DOHH2 (cell line): ENCODE data around the gene ECPAS.
A peak's percentile ranks its signal among the peaks of the same experiment; 100 is the strongest.

Experiments used
- H3F3A ChIP-seq: fragments of 200-600 bp; sonication (generic), shearing (Covaris generic); 2 replicates; pipeline ENCODE4 v1.6.0; 2016; ENCODE audit warnings: antibody characterized with exemption, mild to moderate bottlenecking; ENCODE audit not compliant: control insufficient read depth, insufficient read depth
- H3K27ac ChIP-seq: fragments of 200-600 bp; sonication (generic); 2 replicates; pipeline ENCODE4 v1.5.1; 2014; ENCODE audit warnings: low read depth, mild to moderate bottlenecking, low read length, moderate library complexity
- H3K27me3 ChIP-seq: fragments of 200-600 bp; sonication (generic); 2 replicates; pipeline ENCODE4 v1.6.1; 2014; ENCODE audit warnings: mild to moderate bottlenecking, low read length, mixed read lengths; ENCODE audit not compliant: control insufficient read depth
- H3K36me3 ChIP-seq: fragments of 200-600 bp; sonication (generic); 2 replicates; pipeline ENCODE4 v1.6.1; 2014; ENCODE audit warnings: mild to moderate bottlenecking, low read length, moderate library complexity, mixed read lengths; ENCODE audit not compliant: control insufficient read depth
- H3K4me1 ChIP-seq: fragments of 200-600 bp; sonication (generic); 2 replicates; pipeline ENCODE4 v1.6.1; 2014; ENCODE audit warnings: mild to moderate bottlenecking, low read length, mixed read lengths; ENCODE audit not compliant: control insufficient read depth
- H3K4me2 ChIP-seq: fragments of 200-600 bp; sonication (generic); 2 replicates; pipeline ENCODE4 v1.6.0; 2014; ENCODE audit warnings: mild to moderate bottlenecking, low read length, moderate library complexity
- H3K4me3 ChIP-seq: fragments of 200-600 bp; sonication (generic); 2 replicates; pipeline ENCODE4 v1.5.1; 2014; ENCODE audit warnings: mild to moderate bottlenecking, low read length, mixed read lengths
- H3K79me2 ChIP-seq: fragments of 200-600 bp; sonication (generic); 2 replicates; pipeline ENCODE4 v1.6.1; 2014; ENCODE audit warnings: mild to moderate bottlenecking, low read length, mixed read lengths; ENCODE audit not compliant: control insufficient read depth
- H3K9me2 ChIP-seq: fragments of 200-600 bp; sonication (generic); replicated peaks from 2 replicates; pipeline ENCODE4 v1.6.1; 2014; ENCODE audit warnings: mild to moderate bottlenecking, low read length, mixed read lengths; ENCODE audit not compliant: control insufficient read depth
- H3K9me3 ChIP-seq: fragments of 200-600 bp; sonication (generic); 2 replicates; pipeline ENCODE4 v1.6.1; 2014; ENCODE audit warnings: antibody characterized with exemption, low read length, mixed read lengths; ENCODE audit not compliant: control insufficient read depth, insufficient read depth
- H4K20me1 ChIP-seq: fragments of 200-600 bp; sonication (generic); 2 replicates; pipeline ENCODE4 v1.6.0; 2014; ENCODE audit warnings: low read depth, mild to moderate bottlenecking, antibody characterized with exemption, low read length, moderate library complexity; ENCODE audit not compliant: control insufficient read depth, insufficient read depth
- CTCF ChIP-seq: fragments of 200-600 bp; sonication (generic); IDR thresholded peaks from one replicate; pipeline ENCODE4 v1.5.1; 2014; ENCODE audit warnings: antibody characterized with exemption, mild to moderate bottlenecking, low read depth, low read length; ENCODE audit not compliant: poor library complexity, severe bottlenecking
- EZH2phosphoT487 ChIP-seq: fragments of 200-600 bp; sonication (generic); IDR thresholded peaks from 2 replicates; pipeline ENCODE4 v1.6.1; 2017; ENCODE audit warnings: borderline replicate concordance, mild to moderate bottlenecking, antibody characterized with exemption, low read length, moderate library complexity, mixed read lengths

Gene ECPAS

GRCh38 chr9:111484572-111484894 is 350 bp upstream of the ECPAS start:
- Histone ChIP-seq H3K79me2 (peaks cover 45% of the 10 kb centered on the region), H3K4me2 (peak overlapping the region; percentile 92), H3F3A (peaks cover 5% of the 10 kb centered on the region; the same call in 1 of the 2 replicates), H3K4me1 (peaks cover 21% of the 10 kb centered on the region), H3K36me3 (peaks cover 3% of the 10 kb centered on the region; the same call in 1 of the 2 replicates), H3K4me3 (peak overlapping the region; percentile 95), H3K9me3 (no peaks in the 10 kb centered on the region), H3K27ac (peak overlapping the region; percentile 73), H3K9me2 (no peaks in the 10 kb centered on the region), H4K20me1 (peaks cover 17% of the 10 kb centered on the region; the same call in 1 of the 2 replicates), H3K27me3 (no peaks in the 10 kb centered on the region)
- no peak for TF ChIP-seq CTCF
- no peak for TF ChIP-seq EZH2phosphoT487

- Histone ChIP-seq H3K4me3 (peak overlapping the region; percentile 95), H3K36me3 (peaks cover 3% of the 10 kb centered on the region), H3K9me2 (no peaks in the 10 kb centered on the region), H4K20me1 (peaks cover 25% of the 10 kb centered on the region; the same call in 1 of the 2 replicates), H3K4me2 (no peak overlapping the region), H3K4me1 (peaks cover 28% of the 10 kb centered on the region), H3K27me3 (no peaks in the 10 kb centered on the region), H3K9me3 (no peaks in the 10 kb centered on the region), H3K27ac (0 out of 2 replicates have a peak overlapping the region, but pooled peaks have one; percentile 24), H3K79me2 (peaks cover 56% of the 10 kb centered on the region), H3F3A (peaks cover 5% of the 10 kb centered on the region; the same call in 1 of the 2 replicates)
- no peak for TF ChIP-seq EZH2phosphoT487
- no peak for TF ChIP-seq CTCF
Observed at GRCh38 chr9:111483439-111483857, 735 bp downstream of the ECPAS start.

GRCh38 chr9:111482694-111483438 is 1.3 kb downstream of the ECPAS start:
- peaks cover 30% of the 10 kb centered on the region for H3K4me1 ChIP-seq
- peaks cover 3% of the 10 kb centered on the region for H3K36me3 ChIP-seq
- H3F3A ChIP-seq: peaks cover 5% of the 10 kb centered on the region; the same call in 1 of the 2 replicates
- H3K4me2 ChIP-seq: peak overlapping the region; percentile 91
- no peak for TF ChIP-seq EZH2phosphoT487
- no peaks in the 10 kb centered on the region for H3K9me3 ChIP-seq
- peaks cover 25% of the 10 kb centered on the region; the same call in 1 of the 2 replicates for H4K20me1 ChIP-seq
- H3K79me2 ChIP-seq: peaks cover 62% of the 10 kb centered on the region
- peak overlapping the region; percentile 95 for H3K4me3 ChIP-seq
- H3K27me3 ChIP-seq: no peaks in the 10 kb centered on the region
- peak overlapping the region; percentile 63 for H3K27ac ChIP-seq
- H3K9me2 ChIP-seq: no peaks in the 10 kb centered on the region

- peaks cover 3% of the 10 kb centered on the region for H3K36me3 ChIP-seq
- peaks cover 30% of the 10 kb centered on the region for H4K20me1 ChIP-seq
- H3K4me3 ChIP-seq: peak overlapping the region; percentile 95
- no peak overlapping the region for H3K27ac ChIP-seq
- no peaks in the 10 kb centered on the region for H3K9me2 ChIP-seq
- peaks cover 70% of the 10 kb centered on the region for H3K79me2 ChIP-seq
- no peaks in the 10 kb centered on the region for H3K9me3 ChIP-seq
- H3K4me2 ChIP-seq: peak overlapping the region; percentile 91
- H3K4me1 ChIP-seq: peaks cover 36% of the 10 kb centered on the region
- no peaks in the 10 kb centered on the region for H3K27me3 ChIP-seq
- peaks cover 5% of the 10 kb centered on the region; the same call in 1 of the 2 replicates for H3F3A ChIP-seq
- TF ChIP-seq CTCF: no peak
Observed at GRCh38 chr9:111481885-111482636, 2.1 kb downstream of the ECPAS start.
